Transverse colon (tissue), 4 donors: ENCODE results near the gene PCSK5.

Experiments used
- CTCF ChIP-seq, 5 experiments: fragments of 200-600 bp in 3 of 5; fragments of 450-650 bp in 2 of 5; sonication (generic) in 3 of 5; IDR thresholded peaks; 1 replicate in 2 of 5; 2 replicates in 3 of 5; pipeline ENCODE4 v1.5.1; 2016 to 2017; ENCODE audit warnings: antibody characterized with exemption in 5 of 5, inconsistent platforms in 3 of 5, mild to moderate bottlenecking in 2 of 5, moderate library complexity in 1 of 5
- EP300 ChIP-seq: sonication (generic); formaldehyde crosslinking; IDR thresholded peaks from one replicate; pipeline ENCODE4 v1.6.1; 2017; ENCODE audit warnings: antibody characterized with exemption, low read depth
- POLR2A ChIP-seq: fragments of 450-650 bp; IDR thresholded peaks from one replicate; pipeline ENCODE4 v1.6.1; 2016; ENCODE audit warnings: antibody characterized with exemption, mild to moderate bottlenecking, moderate library complexity
- POLR2AphosphoS5 ChIP-seq, 3 donors: sonication (generic); formaldehyde crosslinking; IDR thresholded peaks; one replicate each; pipeline ENCODE4 v1.6.1; 2016; ENCODE audit warnings: antibody characterized with exemption in 3 of 3

GRCh38 chr9:75873712-75874111 lies 16.8 kb upstream of the PCSK5 start:
- TF ChIP-seq CTCF (IDR thresholded peaks at IDR 0.05) = no peak
- no peak for TF ChIP-seq EP300
- TF ChIP-seq POLR2A = no peak
- no peak for TF ChIP-seq POLR2AphosphoS5 (IDR thresholded peaks at IDR 0.05)
